CD4-positive, alpha-beta T cell treated with Interleukin-17A for 1 hour (primary cell): Measurements from ENCODE around the gene STX1A.

Source experiments
- DNase-seq: peaks from one replicate; pipeline ENCODE4 v3.0.0-alpha.2; 2020

The STX1A gene

DNA sequence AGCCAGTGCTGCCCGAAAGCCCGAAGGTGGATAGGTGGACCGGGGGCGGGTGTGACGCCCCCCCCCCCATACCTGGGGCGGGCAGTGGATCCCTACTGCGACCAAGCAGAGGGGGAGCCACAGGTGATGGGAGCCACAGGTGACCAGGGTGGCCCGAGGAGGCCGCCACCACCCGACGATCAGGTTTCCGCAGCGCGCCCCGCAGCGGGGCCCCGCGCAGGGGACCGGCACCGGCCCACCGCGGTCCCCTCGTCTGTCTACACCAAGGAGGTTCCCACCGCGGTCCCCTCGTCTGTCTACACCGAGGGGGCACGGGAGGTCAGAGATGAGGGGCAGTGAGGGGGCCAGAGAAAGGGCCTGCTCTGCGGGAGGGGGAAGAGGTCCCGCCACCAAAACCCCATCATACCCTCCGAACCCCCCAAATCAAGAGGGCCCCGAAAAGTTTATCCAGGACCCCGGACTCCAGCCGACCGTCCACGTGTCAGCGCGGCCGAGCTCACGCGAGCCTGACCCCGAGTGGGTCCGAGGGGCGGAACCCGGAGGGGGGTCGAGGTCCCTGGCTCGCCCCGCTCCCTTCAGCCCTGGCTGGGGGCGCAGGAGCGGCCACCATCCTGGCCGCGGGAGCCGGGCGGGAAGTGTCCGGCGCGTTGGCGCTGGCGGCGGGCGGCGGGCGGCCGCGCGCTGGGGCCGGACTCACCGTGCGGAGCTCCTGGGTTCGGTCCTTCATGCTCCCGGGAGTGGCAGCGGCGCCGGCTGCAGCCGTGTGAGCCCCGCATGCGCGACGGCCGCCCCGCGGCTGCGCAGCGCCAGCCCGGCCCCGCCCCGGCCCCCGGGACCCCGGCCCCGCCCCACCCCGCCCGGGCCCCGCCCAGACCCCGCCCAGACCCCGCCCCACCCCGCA is at the start of gene STX1A:
TSS of gene STX1A (minus strand) at position 765 of the 901 bp plus-strand sequence. CDS start at position 727, 38 bp downstream.
- peak; percentile 73 for DNase-seq

DNA sequence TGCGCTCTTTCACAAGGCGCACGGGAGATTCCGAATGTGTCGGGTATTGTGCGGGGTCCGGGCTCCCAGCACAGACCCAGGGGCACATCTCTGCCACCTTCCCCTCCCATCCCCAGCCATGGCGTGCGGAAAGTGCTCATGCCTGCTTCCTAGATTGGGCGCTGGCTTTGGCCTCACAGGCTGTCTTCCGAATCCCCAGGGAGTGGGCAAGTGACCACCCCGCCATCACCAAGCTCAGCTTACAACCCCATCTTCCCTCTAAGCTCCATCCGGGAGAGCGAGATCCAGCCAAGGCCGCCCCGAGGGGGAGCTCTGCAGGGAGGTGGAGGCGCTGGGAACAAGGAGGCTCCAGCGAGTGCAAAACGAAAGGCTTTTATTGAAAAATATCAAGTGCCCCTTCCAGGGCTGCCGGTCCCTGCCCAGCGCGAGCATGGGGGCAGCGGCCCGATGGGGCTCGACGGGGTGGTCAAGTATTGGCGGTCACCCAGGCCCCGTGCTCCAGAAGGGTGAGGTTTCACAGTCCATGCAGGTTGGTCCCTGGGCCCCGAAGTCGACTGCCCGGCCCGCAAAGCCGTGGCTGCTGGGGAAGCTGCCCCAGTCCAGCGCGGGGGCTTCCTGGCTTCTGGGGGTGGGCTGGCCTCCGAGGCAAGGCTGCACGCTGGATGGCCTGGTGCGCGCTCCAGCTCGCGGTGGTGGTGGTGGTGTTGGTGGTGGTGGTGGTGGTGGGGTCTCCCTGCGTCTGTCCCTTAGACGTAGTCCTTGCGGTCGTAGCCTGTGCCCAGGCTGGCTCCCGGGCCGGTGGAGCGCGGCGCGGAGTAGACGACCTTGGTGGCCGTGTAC is 49.4 kb upstream of the STX1A start:
- no peak for DNase-seq

DNA sequence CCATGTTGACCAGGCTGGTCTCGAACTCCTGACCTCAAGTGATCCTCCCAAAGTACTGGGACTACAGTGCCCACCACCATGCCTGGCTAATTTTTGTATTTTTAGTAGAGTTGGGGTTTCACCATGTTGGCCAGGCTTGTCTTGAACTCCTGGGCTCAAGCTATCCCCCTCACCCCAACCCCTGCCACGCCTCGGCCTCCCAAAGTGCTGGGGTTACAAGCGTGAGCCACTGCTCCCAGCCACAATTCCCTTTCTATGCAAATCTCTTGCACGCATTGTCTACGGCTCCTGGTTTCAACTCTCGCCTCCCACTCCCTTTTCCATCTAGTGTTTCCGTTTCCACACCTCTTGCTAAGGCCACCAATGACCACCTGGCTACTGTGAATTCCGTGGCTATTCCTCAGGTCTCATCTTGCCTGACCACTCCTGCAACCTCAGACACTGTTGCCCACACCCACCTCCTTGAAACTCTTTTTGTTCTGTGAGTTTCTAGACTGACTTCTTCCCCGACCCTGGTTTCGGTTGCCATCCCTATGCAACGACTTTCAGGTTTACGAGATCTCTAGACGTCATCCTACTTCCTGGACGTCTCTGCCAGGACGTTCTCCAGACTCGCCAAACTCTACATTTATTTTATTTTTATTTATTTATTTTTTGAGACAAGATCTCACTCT is 47.2 kb upstream of the STX1A start:
- DNase-seq = no peak

DNA sequence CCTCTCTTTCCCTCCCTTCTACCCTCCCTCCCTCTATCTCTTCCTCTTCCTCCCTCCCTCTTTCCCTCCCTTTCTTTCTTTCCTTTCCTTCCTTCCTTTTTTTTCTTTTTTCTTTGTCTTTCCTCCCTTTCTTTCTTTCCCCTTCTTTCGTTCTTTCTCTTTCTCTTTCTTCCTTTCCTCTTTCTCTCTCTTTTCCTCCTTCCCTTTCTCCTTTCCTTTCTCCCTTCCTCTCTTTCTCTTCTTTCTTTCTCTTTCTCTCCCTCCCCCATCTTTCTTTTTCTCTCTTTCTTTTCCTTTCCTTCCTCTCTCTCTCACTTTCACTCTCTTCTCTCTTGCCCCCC is 43.2 kb upstream of the STX1A start:
- no peak for DNase-seq

DNA sequence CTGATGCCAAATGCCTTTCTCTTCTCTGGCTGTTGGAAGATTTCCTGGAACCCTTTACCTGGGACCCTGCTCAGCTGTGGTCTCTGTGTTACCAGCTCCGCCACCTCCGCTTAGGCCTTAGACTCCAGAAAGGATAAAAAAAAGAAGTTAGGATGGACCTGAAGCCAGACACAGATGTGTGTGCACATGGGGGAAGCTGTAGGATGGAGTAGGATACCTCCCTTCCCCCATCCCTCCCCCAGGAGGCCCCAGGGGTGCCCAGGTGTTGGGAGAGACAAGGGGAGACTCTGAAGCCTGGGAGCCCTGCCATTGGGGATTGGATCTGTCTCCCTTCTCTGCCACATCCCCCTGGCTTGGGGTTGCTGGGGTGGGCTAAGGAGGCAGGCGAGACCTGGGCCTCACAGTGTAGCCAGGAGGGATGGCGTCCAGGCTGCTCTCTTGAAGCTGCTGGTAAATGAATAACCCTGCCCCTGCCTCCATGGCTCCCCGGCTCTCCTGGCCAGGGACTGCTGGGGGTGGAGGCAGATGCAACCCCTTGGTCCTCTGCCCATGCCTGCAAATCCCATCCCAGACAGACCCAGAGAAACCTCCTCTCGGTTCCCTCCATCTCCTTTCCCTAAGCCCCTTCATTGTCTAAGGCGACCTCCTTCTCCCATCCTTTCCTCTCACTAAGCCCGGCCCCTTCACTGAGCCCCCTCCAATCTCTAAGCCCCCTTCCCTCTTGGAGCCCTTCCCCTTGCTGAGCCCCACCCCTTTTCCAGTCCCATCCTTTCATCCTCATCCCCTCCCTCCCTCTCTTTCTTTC is 42.6 kb upstream of the STX1A start:
- DNase-seq = no peak

DNA sequence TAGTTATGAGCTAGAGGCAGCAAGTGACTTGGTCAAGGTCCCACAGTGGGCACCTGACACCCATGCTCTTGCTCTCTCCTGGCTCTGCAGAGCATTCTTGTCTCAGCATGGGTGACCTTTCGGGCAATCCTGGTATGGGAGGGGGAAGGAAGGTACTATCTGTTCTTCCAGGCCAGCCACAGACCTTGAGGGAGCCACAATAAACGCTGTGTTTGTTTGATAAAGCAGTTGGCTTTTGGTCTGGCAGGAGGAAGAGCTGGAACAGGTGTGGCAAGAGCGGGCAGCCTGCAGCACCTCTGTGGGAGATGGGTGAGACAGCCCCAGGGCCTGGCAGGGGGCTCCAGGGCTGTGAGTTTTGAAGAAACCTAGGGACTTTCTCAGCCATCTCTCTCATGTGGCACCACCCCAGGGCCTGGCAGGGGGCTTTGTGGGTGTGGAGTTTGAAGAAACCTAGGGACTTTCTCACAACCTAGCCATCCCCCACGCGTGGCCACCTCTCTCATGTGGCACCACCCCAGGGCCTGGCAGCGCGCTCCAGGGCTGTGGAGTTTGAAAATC is 39.2 kb upstream of the STX1A start:
- no peak for DNase-seq

DNA sequence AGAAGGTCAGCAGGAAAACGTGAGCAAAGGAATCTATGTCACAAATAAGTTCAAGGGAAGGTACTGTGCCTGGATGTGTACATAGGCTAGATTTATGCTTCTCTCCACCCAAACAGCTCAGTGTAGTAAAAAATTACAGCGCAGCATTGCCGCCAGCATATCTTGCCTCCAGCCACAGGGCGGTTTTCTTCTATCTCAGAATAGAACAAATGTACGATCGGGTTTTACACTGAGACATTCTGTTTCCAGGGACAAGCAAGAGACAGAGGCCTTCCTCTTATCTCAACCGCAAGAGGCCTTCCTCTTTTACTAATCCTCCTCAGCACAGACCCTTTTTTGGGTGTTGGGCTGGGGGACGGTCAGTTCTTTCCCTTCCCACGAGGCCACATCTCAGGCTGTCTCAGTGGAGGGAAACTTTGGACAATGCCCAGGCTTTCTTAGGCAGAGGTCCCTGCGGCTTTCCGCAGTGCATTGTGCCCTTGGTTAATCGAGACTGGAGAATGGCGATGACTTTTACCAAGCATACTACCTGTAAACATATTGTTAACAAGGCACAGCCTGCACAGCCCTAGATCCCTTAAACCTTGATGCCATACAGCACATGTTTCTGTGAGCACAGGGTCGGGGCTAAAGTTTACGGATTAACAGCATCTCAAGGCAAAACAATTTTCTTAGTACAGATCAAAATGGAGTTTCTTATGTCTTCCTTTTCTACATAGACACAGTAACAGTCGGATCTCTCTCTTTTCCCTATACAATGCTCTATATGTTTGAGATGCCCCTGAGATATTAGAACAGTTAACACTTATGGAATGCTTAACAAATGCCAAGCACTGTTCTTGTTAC is 30.7 kb upstream of the STX1A start:
- DNase-seq = no peak

DNA sequence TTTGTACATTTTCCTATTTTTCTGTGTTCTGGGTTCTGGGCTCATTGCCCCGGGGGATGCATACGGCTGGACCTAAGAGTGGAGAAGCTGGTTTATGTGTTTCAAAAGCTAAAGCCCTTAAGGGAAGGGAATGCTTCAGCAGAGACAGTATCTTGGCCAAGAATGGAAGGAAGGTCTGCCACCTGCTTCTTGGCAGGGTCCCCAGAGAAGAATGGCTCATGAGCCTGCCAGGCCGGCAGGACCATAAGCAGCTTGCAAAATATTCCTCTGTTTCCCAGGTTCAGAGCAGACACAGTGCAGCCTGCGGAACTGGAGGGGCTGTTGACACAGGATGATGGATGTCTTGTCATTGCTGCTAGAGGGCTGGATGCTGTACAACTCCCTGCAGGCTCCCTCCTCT is 26.9 kb upstream of the STX1A start:
- no peak for DNase-seq

DNA sequence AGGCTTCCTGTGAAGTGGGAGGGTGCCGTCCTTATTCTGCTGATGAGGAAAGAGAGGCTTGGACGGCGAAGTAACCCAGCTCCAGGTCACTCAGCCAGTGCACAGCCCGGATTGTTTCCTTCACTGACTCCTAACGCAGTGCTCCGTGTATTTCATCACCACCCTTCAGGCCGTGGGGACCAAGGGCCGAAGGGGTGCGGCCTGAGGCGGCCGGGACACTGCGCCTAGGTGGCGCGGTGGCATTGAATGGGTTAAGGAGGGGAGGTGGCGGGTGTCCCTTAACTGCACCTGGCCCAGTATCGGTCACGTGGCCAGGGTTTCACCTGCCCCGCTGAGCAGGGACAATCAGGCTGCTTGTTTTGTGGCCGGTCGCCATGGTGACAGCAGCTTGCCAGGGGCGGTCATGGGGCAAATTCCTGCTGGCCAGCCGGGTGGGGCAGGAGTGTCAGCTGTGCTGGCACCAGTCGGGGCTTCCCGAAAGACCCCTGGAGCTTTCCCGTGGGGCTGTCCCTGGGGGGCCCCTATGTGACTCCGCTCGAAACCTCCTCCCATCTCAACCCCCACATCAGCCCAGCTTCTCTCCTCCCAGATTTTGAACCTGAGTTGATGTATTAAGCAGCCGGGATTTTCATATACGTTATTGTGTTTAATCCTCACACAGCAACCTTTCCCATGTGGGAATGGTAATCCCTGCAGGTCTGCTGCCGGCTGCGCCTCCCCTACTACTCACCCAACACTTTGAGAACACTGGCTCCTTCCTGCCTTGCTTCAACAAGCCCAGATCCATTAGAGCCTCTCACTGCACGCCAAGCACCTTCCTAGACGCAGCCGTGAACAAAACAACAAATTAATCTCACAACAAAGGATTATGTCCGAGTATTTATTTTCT is 23.5 kb upstream of the STX1A start:
- no peak for DNase-seq

DNA sequence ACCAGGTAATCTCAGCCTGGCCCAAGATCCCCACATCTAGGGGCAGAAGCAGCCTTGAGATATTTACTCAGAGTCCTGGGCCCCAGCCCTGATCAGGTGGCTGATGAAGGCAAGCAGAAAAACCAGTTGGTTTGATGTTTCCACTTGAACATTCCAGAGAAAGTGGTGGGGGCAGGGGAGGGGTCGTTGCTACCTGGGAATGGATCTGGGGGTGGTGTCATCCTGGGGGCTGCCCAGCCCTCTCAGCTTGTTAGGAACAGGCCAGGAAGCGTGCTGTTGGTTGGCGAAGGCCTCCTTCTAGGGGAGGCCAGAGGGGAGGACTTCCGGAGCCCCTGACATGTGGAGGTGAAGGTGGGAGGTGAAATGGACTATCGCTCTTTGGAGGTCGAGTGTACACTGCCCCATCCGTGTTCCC is 22.9 kb upstream of the STX1A start:
- DNase-seq = no peak

DNA sequence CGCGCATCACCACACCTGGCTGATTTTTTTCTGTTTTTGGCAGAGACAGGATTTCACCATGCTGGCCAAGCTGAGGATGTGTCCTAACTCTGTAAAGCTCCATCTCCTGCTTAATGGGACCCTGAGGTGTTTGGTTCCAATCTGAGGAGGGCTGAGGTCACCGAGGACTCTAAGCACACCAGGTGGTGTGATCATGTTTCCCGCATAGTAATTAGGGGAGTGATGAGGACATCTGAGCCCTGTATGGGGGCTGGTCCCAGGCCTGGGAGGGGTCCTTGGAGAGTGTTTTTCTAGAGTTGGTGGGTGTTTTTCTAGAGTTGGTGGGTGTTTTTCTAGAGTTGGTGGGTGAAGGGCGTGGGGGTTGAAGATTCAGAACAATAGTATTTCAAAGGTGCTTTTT is 22.1 kb upstream of the STX1A start:
- DNase-seq = no peak

DNA sequence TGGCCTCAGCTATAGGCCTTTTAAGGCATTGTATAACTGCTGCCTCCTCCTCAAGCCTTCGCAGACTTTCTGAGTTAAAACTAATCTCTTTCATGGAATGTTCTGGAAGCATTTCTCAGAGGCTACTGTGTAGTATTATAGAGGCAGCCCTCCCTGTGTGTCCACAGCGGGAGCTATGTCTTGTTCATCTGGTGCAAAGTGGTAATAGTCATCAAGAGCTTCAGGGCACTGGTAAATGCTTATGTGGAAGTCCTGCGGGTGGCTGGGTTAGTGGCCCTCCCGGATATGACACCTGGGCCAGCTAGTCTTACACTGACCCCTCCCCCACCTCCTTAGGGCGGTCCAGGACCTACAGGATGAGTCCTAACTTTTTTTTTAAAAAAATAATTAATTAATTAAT is 21.3 kb upstream of the STX1A start:
- DNase-seq = no peak

DNA sequence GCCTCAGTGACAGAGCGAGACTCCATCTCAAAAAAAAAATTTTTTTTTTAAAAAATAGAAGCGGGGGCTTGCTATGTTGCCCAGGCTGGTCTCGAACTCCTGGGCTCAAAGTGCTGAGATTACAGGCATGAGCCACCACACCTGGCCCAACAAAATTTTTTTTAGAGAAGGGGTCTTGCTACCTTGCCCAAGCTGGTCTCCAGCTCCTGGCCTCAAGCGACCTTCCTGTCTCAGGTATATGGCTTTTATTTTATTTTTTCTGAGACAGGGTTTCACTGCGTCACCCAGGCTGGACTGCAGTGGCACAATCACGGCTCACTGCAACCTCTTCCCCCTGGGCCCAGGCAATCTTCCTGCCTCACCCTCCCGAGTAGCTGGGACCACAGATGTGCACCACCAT is 20.7 kb upstream of the STX1A start:
- no peak for DNase-seq

DNA sequence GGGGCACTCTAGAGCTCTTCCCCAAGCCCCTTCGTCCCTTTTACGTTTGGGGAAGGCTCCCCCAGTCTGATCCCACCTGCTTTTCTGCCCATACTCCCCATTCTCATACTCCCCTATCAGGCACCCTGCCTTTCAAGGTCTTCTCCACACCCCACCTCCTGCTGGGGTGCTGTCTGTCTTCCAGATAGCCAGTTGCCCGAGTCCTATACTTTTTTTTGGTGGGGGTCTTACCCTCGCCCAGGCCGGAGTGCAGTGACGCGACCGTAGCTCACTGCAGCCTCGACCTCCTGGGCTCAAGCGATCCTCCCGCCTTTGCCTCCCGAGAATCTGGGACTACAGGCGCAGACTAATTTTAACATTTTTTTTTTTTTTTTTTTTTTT is 19.9 kb upstream of the STX1A start:
- DNase-seq = no peak

DNA sequence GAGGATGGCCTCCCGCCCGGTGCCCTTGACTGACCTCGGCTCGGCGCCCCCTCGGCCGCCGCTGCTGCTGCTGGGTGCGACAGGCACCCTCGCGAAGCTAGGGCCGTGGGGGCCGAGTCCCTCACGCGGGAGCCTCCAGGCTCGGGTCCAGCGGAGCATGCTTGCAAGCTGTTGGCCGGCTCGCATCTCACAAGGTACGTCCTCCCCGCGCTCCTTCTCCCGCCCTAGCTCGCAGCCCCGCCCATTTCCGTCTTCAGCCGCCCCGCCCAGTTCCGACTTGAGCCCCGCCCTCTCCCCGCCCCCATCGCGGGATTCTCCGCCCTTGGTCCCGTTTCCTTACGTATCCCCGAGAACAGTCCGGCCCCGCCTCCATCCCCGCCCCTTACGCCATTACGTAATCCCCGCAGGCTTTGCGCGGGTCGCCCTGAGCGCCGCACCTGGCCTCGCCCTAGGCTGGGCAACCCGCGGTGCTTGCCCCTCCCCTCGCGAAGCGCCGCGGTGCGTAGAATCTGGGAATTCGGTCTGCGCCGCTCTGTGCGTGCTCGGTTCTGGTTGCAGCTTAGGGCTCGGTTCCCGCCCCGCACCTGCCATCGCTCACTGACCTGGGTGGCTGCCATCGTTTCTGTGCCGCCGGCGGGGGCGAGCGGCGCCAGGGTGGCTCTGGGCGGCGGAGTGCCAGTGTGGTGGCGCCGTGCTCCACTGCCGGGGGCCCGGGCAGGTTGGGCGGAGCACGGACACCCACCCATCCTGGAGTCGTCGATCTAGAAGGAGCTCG is 19.3 kb upstream of the STX1A start, which contains the start of gene ABHD11:
TSS of gene ABHD11 (minus strand) at position 191 of the 775 bp plus-strand sequence. CDS start at position 159, 32 bp downstream.
- peak; percentile 98 for DNase-seq

DNA sequence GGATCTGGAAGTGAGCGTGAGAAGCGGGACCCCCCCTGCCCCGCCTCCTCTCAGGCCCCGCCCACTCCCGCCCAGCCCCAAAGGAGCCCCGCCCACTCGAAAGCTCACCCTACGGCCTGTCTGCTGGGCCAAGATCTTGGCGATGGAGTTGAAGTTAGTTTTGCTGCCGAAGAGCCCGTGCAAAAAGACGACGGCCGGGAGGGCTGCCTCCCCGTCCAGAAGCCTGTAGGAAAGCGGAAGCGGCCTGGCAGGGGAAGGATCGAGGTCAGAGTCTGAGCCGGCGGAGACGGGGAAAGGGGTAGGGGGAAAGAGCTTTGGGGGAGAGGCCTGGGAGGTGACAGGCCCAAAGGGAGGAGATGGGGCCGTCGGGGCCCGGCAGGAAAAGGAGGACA is 18.7 kb upstream of the STX1A start:
- DNase-seq = peak; percentile 72

DNA sequence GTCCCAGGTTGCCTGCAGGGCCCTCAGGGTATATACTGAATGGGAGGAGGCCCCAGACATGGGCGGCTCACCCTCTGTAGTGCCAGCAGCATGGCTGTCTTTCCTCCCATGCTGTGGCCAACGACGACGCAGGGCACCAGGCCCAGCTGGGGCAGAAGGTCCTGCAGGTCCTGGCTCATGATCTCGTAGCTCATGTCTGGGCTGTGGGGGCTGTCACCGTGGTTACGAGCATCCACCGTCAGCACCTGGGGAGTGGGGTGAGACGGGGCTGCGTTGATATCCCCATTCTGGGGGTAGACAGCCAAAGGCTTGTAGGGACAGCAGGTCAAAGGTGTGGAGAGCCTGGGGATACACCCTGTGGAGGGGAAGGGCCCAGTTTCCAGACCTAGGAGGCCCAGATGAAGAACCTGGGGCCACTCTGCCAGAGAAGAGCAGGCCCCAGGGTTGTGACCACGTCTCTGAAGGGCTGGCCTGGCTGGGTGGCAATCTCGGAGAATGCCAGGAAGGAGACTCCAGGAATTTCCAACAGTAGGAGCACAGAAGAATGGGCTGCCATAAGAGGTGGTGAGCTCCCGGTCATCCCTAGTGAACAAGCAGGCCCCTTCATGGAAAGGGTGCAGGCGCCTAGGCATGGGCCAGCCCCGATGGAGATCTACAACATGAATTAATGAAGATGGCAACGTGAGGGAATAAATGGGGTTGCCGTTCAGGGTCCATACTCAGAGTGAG is 18.2 kb upstream of the STX1A start:
- DNase-seq = no peak

DNA sequence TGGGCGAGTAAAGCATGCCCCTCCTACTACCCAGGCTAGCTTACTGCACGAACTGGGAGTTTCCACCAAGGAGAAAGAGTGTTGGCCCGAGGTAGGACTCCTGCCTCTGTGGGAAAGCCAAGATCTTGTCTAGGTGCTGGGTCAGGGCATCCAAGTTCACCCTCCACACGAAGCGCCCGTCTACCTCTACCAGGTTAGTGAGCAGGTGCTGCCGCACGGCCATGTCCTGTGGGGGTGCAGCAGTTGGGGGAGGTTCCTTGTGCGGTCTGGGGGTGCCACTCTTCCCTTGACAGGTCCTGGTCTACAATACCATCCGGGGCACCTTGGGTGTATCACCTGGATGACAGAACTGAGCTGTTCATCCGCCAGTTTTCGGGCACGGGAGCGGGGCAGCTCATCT is 17.4 kb upstream of the STX1A start:
- DNase-seq = no peak

DNA sequence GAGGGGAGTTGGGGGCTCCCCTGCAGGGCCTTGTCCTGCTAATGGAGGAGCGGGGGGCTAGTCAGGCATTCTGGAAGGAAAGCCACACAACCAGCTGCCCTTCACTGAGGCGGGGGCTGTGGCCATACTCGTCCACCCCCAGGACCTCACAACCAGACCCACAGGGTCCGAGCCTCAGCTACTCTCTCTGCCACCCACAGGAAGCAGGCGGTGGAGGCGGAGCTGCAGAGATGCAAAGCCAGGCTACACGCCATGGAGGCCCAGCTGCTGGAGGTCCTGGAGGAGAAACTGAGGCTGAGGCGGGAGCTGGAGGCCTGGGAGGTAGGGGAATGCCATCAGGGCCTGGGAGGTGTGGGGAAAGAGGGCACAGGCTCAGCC is 16.0 kb upstream of the STX1A start:
- no peak for DNase-seq
